KBM-7 (cell line): ENCODE results near the gene PPARG.
"Not testable (repeated sequence)": the region's sequence is repeated elsewhere in the genome, so short reads cannot be mapped to it uniquely, and the experiment has no call there.

Experiments
- DNase-seq: peaks from one replicate; pipeline ENCODE4 v3.0.0-alpha.2; 2015
- in situ Hi-C: fragments of 300-500 bp; cut with MboI; formaldehyde crosslinking; loops from 2 replicates; pipeline ENCODE4 v1.14.3; 2020; ENCODE audit warnings: low sequenced_read_pairs, low pct_unique_long_range_greater_than_20kb, mixed read lengths

The PPARG gene

DNA sequence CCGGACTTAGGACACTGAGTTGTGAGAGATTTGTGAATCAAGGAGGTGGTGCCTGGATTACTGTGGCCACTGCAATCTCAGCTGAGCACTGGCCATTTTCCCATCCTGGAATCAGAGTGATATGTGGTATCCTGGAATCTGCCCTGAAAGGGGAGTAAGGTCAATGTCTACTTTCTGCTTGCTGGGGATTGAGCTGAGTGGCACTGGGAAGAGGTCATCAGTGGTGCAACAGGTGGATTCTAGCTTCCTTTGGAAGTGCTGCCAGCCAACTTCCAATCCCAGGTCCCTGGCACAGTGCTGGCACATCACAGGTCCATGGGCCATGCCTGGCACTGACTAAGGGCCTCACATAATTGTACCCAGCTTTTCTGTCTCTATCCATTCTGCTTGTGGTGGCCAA lies 174.8 kb downstream of the PPARG start:
- no peak for DNase-seq
- in situ Hi-C loops = loop anchor here (25.0 kb wide), 1 partner anchor 326 kb away; no protein-coding TSS in a partner anchor

DNA sequence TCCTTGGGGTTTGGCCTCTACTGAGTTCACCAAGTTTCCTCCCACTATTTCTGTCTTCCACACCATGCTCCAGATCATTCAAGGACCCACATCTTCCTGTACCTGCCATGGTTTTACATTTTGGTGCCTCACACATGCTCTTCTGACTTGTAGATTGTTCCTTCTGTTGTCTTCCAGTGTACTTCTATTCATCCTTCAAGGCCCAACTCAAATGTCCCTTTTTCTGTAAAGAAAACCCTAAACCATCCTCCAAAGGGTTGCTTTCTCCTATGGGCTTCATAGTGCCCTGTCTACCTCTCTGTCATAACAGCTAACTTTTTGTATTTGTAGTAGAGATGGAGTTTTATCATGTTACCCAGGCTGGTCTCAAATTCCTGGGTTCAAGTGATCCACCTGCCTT lies 175.3 kb downstream of the PPARG start:
- no peak for DNase-seq
- in situ Hi-C loops = loop anchor here (25.0 kb wide), 1 partner anchor 327 kb away; no protein-coding TSS in a partner anchor

DNA sequence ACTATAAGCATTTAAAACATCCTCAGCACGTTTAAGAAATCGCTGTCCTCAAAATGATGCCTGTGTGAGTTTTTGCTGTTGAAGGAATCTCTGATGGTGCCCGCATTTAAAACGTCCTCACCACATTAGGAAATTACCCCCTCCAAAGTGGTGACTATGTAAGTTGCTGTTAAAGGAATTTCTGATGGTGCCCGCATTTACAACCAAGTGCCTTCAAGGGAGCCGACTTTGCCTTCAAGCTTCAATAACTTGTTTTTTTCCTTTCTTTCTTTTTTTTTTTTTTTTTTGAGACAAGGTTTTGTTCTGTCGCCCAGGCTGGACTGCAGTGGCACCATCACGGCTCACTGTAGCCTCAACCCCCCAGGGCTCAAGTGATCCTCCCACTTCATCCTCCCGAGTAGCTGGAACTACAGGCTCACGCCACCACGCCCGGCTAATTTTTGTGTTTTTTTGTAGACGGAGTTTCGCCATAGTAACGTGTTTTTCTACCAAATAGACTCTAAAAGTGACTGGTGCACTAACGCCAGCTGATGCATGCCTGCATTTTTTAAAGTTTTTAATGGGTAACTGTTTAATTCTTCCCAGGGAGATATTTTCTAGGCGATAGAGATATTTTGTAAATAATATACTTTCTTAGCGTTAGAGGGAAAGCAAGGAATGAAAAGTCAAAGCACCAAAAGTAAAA lies 176.4 kb downstream of the PPARG start:
- DNase-seq = no peak
- in situ Hi-C loops = loop anchor here (25.0 kb wide), 1 partner anchor 328 kb away; no protein-coding TSS in a partner anchor

DNA sequence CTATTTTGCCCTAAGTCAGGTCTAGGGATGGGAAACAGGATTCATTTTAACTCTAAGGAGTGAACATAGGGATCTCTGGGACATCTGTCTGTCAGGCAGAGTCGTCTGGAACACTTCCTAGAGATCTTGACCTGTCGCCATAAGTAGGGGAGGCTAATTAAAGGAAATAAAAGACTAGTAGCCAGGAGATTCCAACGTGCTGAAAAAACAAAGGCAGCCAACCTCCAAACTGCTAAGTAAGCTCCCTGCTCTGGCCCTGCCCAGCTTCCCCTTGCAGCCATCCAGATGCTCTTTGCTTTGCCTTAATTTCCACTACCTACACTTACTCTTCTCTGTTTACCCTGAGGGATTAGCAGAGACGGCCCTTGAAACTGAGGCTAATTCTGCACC lies 177.0 kb downstream of the PPARG start:
- in situ Hi-C loops = loop anchor here (25.0 kb wide), 1 partner anchor 329 kb away; no protein-coding TSS in a partner anchor
- DNase-seq = no peak

DNA sequence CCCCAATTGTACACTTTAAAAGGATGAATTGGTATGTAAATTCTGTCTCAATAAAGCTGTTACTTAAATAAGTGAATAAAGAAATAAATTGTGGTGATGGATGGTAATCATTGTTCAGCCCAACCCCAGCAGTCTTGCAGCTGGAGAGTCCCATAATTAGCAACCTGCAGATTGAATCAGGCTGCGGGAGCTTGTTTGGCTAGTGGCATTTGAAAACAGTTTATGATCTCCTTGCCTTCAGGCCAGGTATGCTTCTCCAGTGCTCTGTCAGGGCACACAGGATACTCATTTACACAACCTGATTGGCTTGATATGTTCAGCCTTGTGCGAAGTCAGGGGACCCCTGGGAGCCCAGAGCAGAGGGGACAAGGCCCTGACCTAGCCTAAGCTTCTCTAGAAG lies 178.9 kb downstream of the PPARG start:
- DNase-seq = no peak
- in situ Hi-C loops = loop anchor here (25.0 kb wide), 1 partner anchor 330 kb away; no protein-coding TSS in a partner anchor

DNA sequence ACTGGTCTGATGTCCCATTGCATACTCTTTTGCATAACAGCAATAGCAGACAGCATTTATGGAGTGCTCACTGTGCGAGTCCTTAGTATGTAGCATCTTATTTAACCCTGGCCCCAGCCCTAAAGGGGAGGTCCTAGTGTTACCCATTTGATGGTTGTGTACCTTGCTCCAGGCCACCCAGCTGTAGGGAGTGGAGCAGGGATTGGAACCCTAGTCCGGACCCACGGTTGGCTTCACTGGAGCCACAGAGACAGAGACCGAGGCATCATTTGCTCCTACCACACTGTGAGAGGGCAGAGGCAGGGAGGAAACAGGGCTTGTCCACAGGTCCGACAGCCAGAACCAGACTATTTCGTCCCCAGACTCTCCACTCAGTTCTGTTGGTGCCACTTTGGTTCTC lies 179.4 kb downstream of the PPARG start:
- no peak for DNase-seq
- in situ Hi-C loops = loop anchor here (25.0 kb wide), 1 partner anchor 331 kb away; no protein-coding TSS in a partner anchor

DNA sequence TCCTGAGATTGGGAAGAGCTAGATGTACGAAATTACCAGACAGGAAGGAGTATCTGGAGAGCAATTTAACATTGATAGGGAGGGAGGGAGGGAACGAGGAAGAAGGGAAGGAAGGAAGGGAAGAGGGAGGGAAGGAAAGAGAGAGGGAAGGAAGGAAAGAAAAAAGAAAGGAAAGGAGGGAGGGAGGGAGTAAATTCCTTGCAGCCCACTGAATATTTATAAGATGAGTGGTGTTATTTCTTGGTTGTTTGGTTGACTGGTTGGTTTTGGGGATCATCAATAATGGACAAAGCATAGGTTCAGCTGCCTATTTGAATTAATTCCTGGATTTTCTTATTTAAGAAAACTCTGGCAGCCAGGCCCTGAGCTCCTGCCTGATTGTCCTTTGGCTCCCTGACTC lies 179.9 kb downstream of the PPARG start:
- no peak for DNase-seq
- in situ Hi-C loops = loop anchor here (25.0 kb wide), 1 partner anchor 331 kb away; no protein-coding TSS in a partner anchor

DNA sequence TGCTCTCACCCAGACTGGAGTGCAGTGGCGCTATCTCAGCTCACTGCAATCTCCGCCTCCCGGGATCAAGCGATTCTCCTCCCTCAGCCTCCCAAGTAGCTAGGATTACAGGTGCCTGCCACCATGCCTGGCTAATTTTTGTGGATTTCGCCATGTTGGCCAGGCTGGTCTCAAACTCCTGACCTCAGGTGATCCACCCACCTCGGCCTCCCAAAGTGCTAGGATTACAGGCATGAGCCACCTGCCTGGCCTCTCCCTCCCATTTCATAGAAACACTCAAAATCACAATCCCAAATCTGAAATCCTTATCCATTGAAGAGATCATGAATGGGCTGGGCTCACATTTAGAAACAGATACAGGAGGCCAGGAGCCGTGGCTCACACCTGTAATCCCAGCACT lies 180.4 kb downstream of the PPARG start:
- not testable (repeated sequence) for DNase-seq
- in situ Hi-C loops = loop anchor here (25.0 kb wide), 1 partner anchor 332 kb away; no protein-coding TSS in a partner anchor

DNA sequence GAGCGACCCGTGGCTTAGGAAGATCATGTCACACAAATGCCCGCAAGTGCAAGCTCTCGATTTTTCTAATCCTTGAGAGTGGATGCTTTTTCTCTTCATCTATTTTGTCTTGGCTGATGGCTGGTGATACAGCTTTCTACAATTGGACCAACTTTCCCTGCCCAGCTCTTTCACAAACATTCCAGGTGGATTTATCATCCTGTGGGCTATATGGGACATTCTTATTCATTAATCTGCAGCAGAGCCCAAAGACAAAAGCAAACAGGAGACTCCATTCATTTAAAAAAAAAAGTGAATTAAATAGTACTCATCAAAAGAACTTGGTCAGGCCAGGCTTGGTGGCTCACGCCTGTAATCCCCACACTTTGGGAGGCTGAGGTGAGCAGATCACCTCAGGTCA lies 181.2 kb downstream of the PPARG start:
- in situ Hi-C loops = loop anchor here (25.0 kb wide), 1 partner anchor 333 kb away; no protein-coding TSS in a partner anchor
- DNase-seq = no peak

DNA sequence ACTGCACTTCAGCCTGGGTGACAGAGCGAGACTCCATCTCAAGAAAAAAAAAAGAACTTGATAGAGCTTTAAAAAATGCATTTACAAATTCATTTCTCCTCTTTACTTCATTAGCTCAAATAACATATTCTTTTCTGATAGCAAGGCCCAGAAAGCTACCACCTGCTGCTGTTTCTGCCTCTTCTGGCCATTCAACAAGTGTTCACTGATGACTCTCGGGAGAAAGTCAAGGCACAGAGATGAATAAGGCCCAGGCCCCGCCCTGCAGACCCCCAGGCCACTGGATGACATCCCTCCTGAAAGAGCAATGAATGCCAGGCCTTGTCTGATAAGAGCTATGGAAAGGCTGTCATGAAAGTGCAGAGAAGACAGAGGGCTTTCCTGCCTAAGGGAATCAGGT lies 181.8 kb downstream of the PPARG start:
- in situ Hi-C loops = loop anchor here (25.0 kb wide), 1 partner anchor 333 kb away; no protein-coding TSS in a partner anchor

DNA sequence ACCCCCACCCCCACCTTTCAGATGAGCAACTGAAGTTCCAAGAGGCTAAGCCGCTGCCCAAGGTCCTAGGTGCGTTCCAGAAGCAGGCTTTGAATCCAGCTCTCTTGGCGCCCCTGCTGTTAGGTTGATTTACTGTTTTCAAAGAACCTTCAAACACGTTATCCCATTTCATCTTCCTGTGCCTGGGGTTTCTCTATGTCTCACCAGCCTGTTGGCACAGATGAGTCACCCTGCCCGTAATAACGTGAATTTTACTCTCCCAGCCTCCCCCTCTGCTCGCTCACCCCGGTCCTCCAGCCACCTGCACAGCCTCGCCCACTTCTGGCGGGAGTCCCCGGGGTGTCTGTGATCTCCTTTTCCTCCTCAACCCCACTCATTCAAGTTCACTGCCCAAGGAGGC lies 182.4 kb downstream of the PPARG start:
- in situ Hi-C loops = loop anchor here (25.0 kb wide), 1 partner anchor 334 kb away; no protein-coding TSS in a partner anchor
- DNase-seq = no peak

More for the DNA sequence above, 181.8 kb downstream of the PPARG start:
- no peak for DNase-seq

DNA sequence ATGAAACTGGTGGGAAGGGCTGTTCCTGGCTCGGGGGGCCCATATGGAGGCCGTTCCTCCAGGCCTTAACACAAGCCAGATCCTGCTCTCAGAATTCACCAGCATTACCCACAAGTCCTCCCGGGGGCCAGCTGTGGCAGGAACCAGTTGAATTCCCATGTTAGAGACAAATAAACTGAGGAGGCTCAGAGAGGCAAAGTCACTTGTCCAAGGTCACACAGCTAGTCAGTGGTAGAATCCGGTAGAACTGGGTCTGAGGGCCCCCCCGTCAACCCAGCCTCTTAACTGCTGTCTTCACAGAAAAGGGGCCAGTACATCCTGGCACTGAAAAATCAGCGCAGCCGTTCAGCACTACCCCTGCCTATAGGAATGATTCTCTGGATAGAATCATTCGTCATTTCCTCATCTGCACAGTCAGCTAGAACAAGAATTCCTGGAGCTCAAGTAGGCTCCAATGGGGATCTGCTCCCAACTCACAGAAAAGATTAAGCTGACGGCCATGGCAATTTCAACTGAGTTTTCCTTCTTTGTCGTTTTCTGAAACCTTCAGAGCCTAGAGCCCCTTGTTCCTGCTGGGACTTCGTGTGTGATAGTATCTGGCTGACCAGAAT lies 183.2 kb downstream of the PPARG start:
- in situ Hi-C loops = loop anchor here (25.0 kb wide), 1 partner anchor 335 kb away; no protein-coding TSS in a partner anchor
- DNase-seq = no peak

DNA sequence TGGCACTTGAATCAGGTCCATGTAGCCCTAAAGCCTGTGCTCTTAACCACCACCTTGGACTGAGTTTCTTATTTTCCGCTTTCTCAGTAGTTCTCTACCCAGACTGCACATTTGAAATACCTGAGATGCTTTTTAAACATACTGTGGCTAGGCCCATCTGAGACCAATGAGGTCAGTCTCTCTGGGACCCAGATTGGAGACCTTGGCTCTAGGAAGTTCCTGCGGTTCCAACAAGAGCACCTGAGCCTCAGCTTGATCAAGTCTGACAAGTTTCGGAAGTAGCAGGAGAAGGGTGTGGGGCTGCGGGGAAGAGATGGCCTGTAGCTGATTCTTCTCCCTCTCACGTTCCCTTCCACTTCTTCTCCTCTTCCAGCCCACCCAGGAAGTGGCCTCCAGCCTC lies 183.9 kb downstream of the PPARG start:
- in situ Hi-C loops = loop anchor here (25.0 kb wide), 1 partner anchor 335 kb away; no protein-coding TSS in a partner anchor
- no peak for DNase-seq

DNA sequence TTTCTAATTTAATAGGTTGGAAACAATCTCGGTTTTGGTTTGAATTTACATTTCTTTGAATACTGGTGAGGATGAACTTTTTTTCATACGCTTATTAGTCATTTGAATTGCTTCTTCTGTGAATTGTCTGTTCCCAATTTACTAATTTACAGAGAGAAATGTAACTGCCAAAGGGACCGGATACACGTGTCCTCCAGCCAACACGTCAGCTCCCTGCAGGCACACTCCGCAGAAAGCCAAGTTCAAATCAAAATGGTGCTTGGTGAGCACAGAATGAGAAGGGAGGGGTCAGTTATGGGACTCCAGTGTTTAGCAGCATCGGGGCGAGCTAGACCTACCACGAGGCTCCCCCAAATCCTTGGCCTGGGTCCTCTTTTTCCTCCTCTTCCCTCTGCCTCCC lies 184.6 kb downstream of the PPARG start:
- no peak for DNase-seq
- in situ Hi-C loops = loop anchor here (25.0 kb wide), 1 partner anchor 336 kb away; no protein-coding TSS in a partner anchor

DNA sequence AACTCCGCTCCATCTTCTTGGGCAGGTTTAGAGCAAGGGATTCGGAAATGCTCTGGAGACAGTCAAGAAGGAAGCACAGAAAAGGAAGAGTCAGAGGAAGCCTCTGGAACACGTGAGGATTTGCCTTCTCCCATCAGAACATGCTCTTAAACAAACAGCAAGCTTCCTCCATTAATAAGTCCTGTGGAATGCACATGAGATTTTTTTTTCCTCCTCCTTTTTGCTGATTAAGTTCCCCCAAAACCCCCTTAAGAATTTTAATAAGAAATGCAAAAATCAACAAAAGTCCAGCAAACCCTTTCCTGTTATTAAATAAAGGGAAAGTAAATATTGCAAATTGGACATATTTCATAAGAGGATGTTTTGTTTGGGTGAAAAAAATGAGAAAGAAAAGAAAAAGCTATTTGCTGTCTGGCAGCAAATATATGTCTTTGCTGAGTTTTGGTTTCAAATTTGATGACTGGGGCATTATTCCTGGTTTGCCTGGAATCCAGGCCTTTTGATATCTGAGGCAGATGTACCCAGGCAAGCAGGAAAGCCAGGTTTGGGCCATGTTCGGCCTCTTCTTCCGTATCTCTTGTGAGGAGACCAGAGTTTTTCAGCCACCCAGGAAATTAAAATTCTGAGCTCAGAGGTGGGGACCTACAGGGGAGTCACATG lies 187.5 kb downstream of the PPARG start:
- in situ Hi-C loops = no loop called here
- DNase-seq = no peak

DNA sequence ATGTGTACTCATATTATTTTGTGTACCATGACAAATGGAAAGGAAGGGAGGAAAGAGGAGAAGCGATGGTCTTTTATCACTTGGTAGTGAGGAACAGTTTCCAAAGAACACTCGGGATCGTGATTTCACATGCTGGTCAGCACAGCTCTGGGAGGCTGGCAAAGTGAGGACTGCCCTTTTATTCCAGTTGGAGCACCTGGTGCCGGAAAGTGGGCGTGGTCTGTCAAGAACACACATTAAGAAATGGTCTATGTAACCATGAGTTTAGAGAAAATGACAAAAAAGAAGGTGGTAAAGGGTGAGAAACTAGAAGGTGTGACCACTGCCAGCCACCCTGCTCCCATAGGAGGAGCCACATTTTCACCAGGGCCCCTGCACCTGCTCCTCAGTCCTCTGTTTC lies 188.4 kb downstream of the PPARG start:
- in situ Hi-C loops = no loop called here

DNA sequence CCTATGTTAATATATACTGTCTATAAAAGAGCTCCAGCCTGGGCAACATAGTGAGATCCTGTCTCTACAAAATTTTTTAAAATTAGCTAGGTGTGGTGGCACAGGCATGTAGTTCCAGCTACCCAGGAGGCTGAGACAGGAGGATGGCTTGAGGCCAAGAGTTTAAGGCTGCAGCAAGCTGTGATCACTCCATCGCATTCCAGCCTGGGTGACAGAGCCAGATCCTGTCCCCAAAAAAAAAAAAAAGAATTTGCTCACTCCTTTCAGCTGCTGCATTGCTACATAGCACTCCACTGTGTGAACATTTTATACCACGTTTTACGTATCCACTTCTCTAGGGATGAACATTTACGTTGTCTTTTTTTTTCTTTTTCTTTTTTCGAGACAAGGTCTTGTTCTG lies 189.5 kb downstream of the PPARG start:
- in situ Hi-C loops = no loop called here
- no peak for DNase-seq

More for the DNA sequence above, 188.4 kb downstream of the PPARG start:
- DNase-seq = no peak

DNA sequence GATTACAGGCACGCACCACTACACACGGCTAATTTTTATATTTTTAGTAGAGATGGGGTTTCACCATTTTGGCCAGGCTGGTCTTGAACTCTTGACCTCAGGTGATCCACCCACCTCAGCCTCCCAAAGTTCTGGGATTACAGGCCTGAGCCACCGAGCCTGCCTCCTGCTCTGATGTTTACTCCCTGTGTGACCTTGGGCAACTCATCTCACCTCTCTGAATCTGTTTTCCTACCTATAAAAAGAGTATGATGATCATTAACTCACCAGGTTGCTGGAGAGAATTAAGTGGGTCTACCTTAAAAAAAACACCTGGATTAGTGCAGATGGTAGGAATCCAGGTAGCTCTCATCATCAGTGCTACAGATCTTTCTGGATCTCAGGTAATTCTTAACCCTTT lies 190.3 kb downstream of the PPARG start:
- DNase-seq, in situ Hi-C loops: not testable (repeated sequence)

DNA sequence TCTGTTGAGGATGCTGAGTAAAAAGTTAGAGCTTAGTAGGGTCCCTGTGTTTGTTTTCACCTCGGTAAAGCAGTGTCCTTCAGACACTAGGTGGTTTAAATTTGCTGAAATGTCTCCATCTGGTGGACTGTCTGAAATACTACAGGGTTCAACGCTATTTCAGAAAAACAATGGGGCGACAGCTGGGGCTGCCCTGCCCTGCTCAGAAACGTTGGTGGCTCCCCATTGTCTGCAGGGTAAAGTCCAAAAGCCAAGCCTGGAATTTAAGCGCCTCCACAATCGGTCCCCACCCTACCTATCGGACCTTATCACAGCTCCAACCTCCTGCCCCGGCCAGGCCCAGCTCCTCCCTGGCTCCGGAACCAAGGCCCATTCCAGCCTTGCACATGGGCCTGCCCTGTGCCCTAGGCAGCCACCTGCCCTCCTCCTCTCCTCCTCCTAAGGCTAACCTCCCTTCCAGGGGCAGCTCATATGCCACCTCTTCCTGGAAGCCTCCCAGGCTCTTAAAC lies 191.1 kb downstream of the PPARG start:
- peak; percentile 60 for DNase-seq
- in situ Hi-C loops = no loop called here
